Testis (tissue), 2 donors: ENCODE measurements around the gene ZNF485.

ENCODE experiments used
- POLR2A ChIP-seq: fragments of 450-650 bp; IDR thresholded peaks from one replicate; pipeline ENCODE4 v1.6.1; 2017; ENCODE audit warnings: antibody characterized with exemption, mild to moderate bottlenecking, moderate library complexity
- TF ChIP-seq, protein P1 (sequence below), 3 experiments: fragments of 450-650 bp in 2 of 3; fragments of 200-600 bp in 1 of 3; sonication (generic) in 1 of 3; IDR thresholded peaks; one replicate each; pipeline ENCODE4 v1.5.1; 2016 to 2019; ENCODE audit warnings: antibody characterized with exemption in 3 of 3, mild to moderate bottlenecking in 2 of 3, moderate library complexity in 1 of 3

DNA sequence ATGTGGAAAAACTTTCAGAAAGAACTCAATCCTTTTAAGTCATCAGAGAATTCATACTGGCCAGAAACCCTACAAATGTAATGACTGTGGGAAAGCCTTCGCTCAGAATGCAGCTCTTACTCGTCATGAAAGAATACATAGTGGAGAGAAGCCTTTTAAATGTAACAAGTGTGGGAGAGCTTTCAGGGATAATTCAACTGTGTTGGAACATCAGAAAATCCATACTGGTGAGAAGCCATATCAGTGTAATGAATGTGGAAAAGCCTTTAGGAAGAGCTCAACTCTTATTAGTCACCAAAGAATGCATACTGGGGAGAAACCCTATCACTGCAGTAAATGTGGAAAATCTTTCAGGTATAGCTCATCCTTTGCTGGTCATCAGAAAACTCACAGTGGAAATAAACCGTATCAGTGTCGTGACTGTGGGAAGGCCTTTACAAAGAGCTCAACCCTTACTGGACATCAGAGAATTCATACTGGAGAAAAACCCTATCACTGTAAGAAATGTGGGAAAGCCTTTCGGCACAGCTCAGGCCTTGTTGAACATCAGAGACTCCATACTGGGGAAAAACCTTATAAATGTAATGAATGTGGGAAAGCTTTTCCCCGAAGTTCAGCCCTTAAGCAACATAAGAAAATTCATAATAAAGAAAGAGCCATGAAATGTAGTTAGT, 10.6 kb downstream of the ZNF485 start:
- TF ChIP-seq, protein P1, sequence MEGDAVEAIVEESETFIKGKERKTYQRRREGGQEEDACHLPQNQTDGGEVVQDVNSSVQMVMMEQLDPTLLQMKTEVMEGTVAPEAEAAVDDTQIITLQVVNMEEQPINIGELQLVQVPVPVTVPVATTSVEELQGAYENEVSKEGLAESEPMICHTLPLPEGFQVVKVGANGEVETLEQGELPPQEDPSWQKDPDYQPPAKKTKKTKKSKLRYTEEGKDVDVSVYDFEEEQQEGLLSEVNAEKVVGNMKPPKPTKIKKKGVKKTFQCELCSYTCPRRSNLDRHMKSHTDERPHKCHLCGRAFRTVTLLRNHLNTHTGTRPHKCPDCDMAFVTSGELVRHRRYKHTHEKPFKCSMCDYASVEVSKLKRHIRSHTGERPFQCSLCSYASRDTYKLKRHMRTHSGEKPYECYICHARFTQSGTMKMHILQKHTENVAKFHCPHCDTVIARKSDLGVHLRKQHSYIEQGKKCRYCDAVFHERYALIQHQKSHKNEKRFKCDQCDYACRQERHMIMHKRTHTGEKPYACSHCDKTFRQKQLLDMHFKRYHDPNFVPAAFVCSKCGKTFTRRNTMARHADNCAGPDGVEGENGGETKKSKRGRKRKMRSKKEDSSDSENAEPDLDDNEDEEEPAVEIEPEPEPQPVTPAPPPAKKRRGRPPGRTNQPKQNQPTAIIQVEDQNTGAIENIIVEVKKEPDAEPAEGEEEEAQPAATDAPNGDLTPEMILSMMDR (IDR thresholded peaks at IDR 0.05) = no peak
- no peak for TF ChIP-seq POLR2A
